ENCODE data around the gene MED13L. TPM values are rescaled to one million over a fixed set of nuclear protein-coding genes. Genes with fewer than 3 reads are reported as not detected.
A peak's percentile ranks its signal among the peaks of the same experiment; 100 is the strongest.

MED13L gene
- total RNA-seq, 1 experiment from 2014 or later = 94.1 TPM

- intact Hi-C loops (cut with micrococcal nuclease; ENCODE audit: unreplicated experiment) = loop anchor here (10.0 kb wide), 1 partner anchor 781 kb away; no protein-coding TSS in a partner anchor
- H3K27ac ChIP-seq (ENCODE audit: low read depth, low read length, poor library complexity, severe bottlenecking) = no peak overlapping the region
- CTCF ChIA-PET = interaction anchor here (1.1 kb wide), 1 partner anchor 958 kb away, joined by 3 read pairs; no protein-coding TSS in a partner anchor
- no peak for DNase-seq (ENCODE audit: low spot score)
- H3K36me3 ChIP-seq (ENCODE audit: insufficient read depth, low read length, poor library complexity, severe bottlenecking) = no peaks in the 10 kb centered on the region
- no TSS peak for BruUV-seq (replicated peaks)
- no peaks in the 10 kb centered on the region for H3K27me3 ChIP-seq (replicated peaks; ENCODE audit: insufficient read depth, low read depth, low read length, poor library complexity)
- H3K4me1 ChIP-seq (ENCODE audit: insufficient read depth, low read length, poor library complexity, severe bottlenecking) = no peaks in the 10 kb centered on the region
- POLR2A ChIA-PET (ENCODE audit: low non-redundant PET) = no interaction called here
- H3K9me3 ChIP-seq (ENCODE audit: low read depth, low read length, poor library complexity, severe bottlenecking) = peaks cover 11% of the 10 kb centered on the region
- TF ChIP-seq, protein P1, sequence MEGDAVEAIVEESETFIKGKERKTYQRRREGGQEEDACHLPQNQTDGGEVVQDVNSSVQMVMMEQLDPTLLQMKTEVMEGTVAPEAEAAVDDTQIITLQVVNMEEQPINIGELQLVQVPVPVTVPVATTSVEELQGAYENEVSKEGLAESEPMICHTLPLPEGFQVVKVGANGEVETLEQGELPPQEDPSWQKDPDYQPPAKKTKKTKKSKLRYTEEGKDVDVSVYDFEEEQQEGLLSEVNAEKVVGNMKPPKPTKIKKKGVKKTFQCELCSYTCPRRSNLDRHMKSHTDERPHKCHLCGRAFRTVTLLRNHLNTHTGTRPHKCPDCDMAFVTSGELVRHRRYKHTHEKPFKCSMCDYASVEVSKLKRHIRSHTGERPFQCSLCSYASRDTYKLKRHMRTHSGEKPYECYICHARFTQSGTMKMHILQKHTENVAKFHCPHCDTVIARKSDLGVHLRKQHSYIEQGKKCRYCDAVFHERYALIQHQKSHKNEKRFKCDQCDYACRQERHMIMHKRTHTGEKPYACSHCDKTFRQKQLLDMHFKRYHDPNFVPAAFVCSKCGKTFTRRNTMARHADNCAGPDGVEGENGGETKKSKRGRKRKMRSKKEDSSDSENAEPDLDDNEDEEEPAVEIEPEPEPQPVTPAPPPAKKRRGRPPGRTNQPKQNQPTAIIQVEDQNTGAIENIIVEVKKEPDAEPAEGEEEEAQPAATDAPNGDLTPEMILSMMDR (conservative IDR thresholded peaks at IDR 0.05; ENCODE audit: low read depth, low read length) = no peak
- no peak for TF ChIP-seq EZH2 (IDR thresholded peaks at IDR 0.05; ENCODE audit: borderline replicate concordance, low read depth, low read length, poor library complexity, severe bottlenecking)
- H3K4me3 ChIP-seq (ENCODE audit: low read depth, low read length, poor library complexity, severe bottlenecking) = no peak overlapping the region
Measured at GRCh38 chr12:115923851-115924250, 353.6 kb downstream of the MED13L start.

DNA sequence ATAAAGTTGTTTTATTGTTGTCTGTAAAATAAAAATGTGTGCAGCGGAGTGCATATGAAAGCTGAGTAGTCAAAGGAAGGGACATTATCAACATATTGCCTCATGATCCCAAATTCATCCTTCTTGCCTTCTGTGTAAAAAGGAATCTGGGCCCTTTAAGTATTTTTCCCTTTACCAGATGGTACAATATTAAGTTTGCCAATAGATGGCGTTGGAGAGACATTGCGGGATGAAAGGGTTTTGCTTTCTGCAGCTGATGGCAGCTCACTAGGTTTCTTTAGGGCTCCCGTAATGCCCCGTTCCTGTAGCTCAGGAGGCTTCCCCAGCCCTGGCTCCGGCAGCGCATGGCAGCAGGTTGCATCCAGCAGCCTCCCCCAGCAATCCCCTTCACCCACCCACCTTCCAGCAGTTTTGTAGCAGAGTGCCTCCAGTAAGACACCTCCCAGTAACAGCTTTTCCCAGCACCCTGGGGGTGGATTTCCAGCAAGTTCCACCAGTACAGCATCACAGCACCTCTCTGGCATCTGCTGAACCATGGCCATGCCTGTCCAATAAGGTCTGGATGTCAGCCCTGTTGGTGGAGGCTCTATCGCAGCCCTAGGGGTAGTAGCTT, 354.4 kb downstream of the MED13L start:
- no TSS peak for BruUV-seq (replicated peaks)
- ChIA-PET POLR2A (ENCODE audit: low non-redundant PET) (no interaction called here), CTCF (interaction anchor here (0.6 to 1.1 kb wide), 3 partner anchors 714 to 959 kb away, joined by 3 to 7 read pairs (median 3); no protein-coding TSS in a partner anchor)
- peaks cover 11% of the 10 kb centered on the region for H3K9me3 ChIP-seq (ENCODE audit: low read depth, low read length, poor library complexity, severe bottlenecking)
- intact Hi-C loops (cut with micrococcal nuclease; ENCODE audit: unreplicated experiment) = loop anchor here (10.0 kb wide), 1 partner anchor 782 kb away; no protein-coding TSS in a partner anchor
- TF ChIP-seq, protein P1 (conservative IDR thresholded peaks at IDR 0.05; ENCODE audit: low read depth, low read length) = peak; percentile 51
- TF ChIP-seq EZH2 (IDR thresholded peaks at IDR 0.05; ENCODE audit: borderline replicate concordance, low read depth, low read length, poor library complexity, severe bottlenecking) = no peak
- DNase-seq (ENCODE audit: low spot score) = peak; percentile 64
- no peaks in the 10 kb centered on the region for H3K27me3 ChIP-seq (replicated peaks; ENCODE audit: insufficient read depth, low read depth, low read length, poor library complexity)
- H3K36me3 ChIP-seq (ENCODE audit: insufficient read depth, low read length, poor library complexity, severe bottlenecking) = no peaks in the 10 kb centered on the region
- H3K27ac ChIP-seq (ENCODE audit: low read depth, low read length, poor library complexity, severe bottlenecking) = no peak overlapping the region
- no peak overlapping the region for H3K4me3 ChIP-seq (ENCODE audit: low read depth, low read length, poor library complexity, severe bottlenecking)
- H3K4me1 ChIP-seq (ENCODE audit: insufficient read depth, low read length, poor library complexity, severe bottlenecking) = no peaks in the 10 kb centered on the region

GRCh38 chr12:115920395-115921183, 356.9 kb downstream of the MED13L start:
- H3K4me3 ChIP-seq (ENCODE audit: low read depth, low read length, poor library complexity, severe bottlenecking) = no peak overlapping the region
- no peaks in the 10 kb centered on the region for H3K4me1 ChIP-seq (ENCODE audit: insufficient read depth, low read length, poor library complexity, severe bottlenecking)
- no peak for TF ChIP-seq EZH2 (IDR thresholded peaks at IDR 0.05; ENCODE audit: borderline replicate concordance, low read depth, low read length, poor library complexity, severe bottlenecking)
- TF ChIP-seq, protein P1 (conservative IDR thresholded peaks at IDR 0.05; ENCODE audit: low read depth, low read length) = no peak
- DNase-seq (ENCODE audit: low spot score) = no peak
- no peaks in the 10 kb centered on the region for H3K27me3 ChIP-seq (replicated peaks; ENCODE audit: insufficient read depth, low read depth, low read length, poor library complexity)
- no peak overlapping the region for H3K27ac ChIP-seq (ENCODE audit: low read depth, low read length, poor library complexity, severe bottlenecking)
- POLR2A ChIA-PET (ENCODE audit: low non-redundant PET) = no interaction called here
- intact Hi-C loops (cut with micrococcal nuclease; ENCODE audit: unreplicated experiment) = loop anchor here (10.0 kb wide), 1 partner anchor 784 kb away; no protein-coding TSS in a partner anchor
- H3K9me3 ChIP-seq (ENCODE audit: low read depth, low read length, poor library complexity, severe bottlenecking) = peaks cover 11% of the 10 kb centered on the region
- H3K36me3 ChIP-seq (ENCODE audit: insufficient read depth, low read length, poor library complexity, severe bottlenecking) = no peaks in the 10 kb centered on the region
- CTCF ChIA-PET = no interaction called here
- BruUV-seq (replicated peaks) = no TSS peak

Data from A673 (cell line).